ENCODE results near the gene CNR2.

DNA sequence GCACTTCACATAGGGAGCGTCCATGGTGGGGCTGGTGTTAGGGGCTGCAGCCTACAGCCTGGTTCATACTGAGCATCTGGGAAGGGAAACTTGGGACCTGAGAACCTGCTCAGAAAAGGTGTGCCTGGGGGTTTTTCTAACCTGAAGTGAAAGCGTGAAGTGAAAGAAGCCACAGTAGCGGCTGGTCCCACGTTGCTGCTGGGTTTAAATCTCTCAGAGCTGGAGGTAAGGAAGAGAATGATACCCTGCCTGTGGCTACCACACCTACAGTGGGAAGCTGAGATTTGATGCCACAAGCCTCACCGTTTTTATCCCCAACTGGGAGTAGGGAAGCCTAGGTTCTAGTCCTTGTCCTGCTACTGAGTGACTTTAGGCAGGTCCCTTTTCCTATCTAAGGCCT, 24.1 kb downstream of the CNR2 start:
- TF ChIP-seq EZH2phosphoT487 (IDR thresholded peaks at IDR 0.05; ENCODE audit: borderline replicate concordance) = no peak
- TF ChIP-seq, protein P1, sequence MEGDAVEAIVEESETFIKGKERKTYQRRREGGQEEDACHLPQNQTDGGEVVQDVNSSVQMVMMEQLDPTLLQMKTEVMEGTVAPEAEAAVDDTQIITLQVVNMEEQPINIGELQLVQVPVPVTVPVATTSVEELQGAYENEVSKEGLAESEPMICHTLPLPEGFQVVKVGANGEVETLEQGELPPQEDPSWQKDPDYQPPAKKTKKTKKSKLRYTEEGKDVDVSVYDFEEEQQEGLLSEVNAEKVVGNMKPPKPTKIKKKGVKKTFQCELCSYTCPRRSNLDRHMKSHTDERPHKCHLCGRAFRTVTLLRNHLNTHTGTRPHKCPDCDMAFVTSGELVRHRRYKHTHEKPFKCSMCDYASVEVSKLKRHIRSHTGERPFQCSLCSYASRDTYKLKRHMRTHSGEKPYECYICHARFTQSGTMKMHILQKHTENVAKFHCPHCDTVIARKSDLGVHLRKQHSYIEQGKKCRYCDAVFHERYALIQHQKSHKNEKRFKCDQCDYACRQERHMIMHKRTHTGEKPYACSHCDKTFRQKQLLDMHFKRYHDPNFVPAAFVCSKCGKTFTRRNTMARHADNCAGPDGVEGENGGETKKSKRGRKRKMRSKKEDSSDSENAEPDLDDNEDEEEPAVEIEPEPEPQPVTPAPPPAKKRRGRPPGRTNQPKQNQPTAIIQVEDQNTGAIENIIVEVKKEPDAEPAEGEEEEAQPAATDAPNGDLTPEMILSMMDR (conservative IDR thresholded peaks at IDR 0.05; ENCODE audit: low read length) = no peak
